HG03520 (cell line): ENCODE measurements around the gene WIPF2.

ENCODE experiments used
- ATAC-seq: cut with Tn5 transposase; IDR thresholded peaks from one replicate; pipeline ENCODE4 v1.9.1; 2021; ENCODE audit warnings: mild to moderate bottlenecking, moderate library complexity; ENCODE audit not compliant: unreplicated experiment

Gene WIPF2

DNA sequence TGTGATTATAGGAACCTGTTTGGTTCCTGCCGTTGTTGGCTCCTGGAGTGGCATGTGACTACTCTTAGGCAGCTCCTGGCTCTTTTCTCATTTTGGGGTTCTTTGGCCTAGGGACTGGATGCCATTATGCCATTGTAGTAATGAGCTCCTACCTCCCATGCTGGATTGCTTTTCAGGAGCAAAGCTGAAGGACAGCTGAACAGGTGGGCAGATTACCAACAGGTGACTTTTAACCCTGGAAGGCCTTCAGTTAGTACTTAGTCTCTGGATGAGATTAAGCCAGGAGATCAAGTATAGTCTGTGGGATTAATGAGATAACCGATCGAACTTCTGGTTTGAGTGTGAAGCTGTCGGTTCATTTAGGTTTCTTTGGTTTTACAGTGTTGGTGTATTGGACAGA is 25.2 kb downstream of the WIPF2 start:
- ATAC-seq = no peak

DNA sequence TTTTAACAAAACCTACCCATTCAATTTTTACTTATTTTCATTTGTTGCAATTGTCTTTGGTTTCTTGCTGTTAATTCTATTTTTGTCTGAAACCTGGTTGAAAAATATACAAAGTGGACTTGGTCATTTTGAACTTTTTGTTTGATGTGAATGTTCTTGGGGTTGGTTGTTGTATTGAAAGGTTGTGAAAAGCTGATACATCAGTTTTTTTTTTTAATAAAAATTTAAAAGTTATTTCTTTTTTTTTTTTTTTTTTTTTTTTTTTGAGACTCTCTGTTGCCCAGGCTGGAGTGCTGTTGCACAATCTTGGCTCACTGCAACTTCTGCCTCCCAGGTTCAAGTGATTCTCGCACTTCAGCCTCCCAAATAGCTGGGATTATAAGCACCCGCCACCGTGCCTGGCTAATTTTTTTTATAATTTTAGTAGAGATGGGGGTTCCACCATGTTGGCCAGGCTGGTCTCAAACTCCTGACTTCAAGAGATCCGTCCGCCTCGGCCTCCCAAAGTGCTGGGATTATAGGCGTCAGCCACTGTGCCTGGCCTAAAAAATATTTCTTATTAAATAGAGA is 28.9 kb downstream of the WIPF2 start:
- ATAC-seq = no peak

DNA sequence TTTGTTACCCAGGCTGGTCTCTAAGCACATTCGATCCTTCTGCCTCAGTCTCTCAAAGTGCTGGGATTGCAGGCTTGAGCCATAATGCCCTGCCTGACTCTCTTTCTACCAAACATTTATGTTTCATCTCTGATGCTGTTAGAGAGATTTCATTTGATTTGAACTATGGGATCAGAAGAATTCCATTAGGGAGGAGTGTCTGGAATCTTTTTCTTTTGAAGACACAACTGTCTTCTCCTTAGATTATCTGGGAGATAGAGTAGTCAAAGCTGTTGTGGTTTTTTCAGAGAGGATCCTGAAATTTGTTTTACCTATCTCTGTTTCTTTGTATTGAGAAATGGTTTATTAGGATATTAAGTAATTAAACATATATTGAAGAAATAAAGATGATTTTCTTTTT is 29.4 kb downstream of the WIPF2 start:
- no peak for ATAC-seq

DNA sequence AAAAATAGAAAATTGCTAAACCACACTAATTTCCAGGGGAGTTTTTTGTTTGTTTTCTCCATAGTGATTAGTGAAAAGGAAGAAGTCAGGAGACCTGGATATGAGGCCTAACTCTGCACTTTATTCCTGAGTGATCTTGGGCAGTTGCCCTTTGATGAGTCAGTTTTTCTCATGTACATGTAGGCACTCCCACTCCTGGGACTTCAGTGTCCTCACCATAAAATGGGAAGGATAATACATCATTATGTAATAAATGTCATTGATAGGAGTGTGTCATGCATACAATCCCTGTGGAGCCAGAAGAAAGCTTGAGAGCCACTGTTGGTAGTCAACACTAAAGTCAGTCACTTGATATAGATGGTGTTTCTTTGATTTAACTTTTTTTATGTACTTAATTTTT is 32.5 kb downstream of the WIPF2 start:
- no peak for ATAC-seq

DNA sequence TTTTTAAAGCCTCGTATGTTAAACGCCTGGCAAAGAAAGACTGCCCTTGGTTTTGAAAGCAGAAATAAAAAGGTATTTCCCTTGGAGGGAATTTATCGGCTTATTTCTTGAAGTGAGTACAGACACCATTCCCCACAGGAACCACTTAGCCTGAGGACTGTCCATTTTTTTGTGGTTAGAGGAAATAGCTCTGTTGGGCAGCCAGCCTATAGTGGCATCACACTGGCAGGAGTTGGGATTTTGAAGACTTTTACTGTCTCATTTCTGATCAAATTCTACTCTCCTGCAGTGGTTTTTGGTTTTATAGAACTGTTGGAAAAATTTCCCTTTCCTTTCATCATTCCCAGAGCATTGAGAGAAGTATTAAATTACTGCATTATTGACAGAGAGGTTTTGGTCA is 34.5 kb downstream of the WIPF2 start:
- no peak for ATAC-seq

DNA sequence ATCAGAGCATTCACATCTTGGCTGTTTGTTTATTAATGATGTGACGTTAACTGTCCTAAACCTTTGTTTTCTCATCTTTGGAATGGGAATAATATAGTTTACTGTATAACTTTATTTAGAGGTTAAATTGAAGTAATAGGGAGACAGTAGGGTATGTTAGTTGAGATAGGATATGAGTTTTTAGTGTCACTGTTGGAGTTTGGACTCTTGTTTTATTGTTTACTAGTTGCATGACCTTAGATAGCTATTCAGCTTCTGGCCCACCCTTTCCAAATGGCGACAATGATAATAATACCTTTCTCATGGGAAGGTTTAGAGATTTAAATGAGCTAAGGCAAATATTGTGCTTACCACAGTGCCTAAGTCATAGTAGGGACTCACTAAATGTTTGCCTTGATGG is 40.4 kb downstream of the WIPF2 start:
- ATAC-seq = no peak

DNA sequence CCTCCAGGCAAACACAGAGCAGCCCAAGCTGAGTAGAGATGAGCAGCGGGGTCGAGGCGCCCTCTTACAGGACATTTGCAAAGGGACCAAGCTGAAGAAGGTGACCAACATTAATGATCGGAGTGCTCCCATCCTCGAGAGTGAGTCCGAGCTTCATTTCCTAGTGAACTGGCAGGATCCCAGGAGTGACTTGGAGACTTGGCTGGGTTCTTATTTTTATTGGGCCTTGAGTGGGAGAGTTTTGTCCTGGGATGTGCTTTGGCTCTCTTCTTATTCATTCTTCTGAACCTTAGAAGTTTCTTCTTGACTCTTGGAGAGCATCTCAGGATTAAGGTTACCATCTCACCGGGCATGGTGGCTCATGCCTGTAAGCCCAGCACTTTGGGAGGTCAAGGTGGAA is 41.4 kb downstream of the WIPF2 start:
- ATAC-seq = no peak

DNA sequence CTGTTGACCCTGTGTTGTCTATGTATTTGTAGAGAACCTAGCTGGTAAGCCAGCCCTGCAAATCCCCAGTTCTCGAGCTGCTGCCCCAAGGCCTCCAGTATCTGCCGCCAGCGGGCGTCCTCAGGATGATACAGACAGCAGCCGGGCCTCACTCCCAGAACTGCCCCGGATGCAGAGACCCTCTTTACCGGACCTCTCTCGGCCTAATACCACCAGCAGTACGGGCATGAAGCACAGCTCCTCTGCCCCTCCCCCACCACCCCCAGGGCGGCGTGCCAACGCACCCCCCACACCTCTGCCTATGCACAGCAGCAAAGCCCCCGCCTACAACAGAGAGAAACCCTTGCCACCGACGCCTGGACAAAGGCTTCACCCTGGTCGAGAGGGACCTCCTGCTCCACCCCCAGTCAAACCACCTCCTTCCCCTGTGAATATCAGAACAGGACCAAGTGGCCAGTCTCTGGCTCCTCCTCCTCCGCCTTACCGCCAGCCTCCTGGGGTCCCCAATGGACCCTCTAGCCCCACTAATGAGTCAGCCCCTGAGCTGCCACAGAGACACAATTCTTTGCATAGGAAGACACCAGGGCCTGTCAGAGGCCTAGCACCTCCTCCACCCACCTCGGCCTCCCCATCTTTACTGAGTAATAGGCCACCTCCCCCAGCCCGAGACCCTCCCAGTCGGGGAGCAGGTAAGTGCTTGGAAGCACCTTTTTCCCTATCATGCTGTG is 45.5 kb downstream of the WIPF2 start:
- no peak for ATAC-seq

DNA sequence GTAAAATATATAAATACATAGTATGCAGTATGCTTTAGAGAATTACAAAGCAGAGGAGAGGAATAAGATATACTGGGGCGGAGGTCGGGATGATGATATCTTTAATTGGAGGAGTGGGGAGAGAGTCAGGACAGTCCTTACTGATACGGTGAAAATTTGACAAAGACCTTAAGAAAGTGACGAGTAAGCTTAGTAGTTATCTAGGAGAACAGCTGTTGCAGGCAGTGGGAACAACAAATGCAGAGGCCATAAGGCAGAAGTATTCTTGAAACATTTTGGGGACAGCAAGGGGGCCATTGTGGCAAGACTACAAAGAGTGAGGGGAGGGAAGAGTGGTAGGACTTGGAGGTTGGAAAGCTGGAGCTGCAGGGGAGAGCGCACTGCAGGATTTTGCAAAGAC is 46.2 kb downstream of the WIPF2 start:
- no peak for ATAC-seq

DNA sequence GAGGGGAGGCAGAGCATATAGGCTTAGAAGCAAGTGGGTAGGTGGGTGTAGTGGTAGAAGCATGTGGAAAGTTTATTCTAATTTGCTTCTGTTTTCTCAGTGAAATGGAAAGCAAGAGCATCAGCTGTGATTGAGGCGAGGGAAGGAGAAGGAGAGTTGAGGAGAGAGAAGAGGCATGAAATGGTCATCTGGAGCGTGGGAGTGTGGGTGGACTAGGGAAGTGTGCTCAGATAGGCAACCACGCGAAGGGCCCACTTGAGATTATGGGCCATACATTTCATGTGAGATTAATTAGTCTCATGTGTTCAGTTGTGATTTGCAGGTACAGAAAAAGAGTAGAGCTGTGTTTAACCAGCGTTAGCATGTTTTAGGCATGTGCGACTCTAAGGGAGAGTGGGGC is 47.8 kb downstream of the WIPF2 start:
- no peak for ATAC-seq

DNA sequence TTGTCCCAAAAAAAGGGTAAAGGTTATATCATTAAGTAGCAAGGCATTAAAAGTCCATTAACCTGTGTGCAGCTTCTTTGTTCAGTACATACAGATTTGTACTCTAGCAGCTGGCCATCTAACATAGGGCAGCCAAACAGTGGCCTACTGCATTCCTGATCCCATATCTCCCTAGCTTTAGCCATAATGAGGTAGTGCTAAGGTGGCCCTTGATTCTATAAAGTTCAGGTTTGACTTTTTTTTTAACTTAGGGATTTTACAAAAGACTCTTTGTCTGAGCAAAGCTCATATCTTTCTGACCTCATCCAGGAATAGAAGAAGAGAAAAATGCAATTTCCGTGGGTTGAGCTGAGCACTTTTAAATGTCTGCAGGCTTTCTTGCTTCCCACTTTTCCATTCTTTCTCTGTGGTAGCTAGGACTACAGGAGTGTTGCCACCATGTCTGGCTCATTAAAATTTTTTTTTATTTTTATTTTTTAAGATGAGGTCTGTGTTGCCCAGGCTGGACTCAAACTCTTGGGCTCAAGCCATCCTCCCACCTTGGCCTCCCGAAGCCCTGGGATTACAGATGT is 49.1 kb downstream of the WIPF2 start:
- no peak for ATAC-seq

DNA sequence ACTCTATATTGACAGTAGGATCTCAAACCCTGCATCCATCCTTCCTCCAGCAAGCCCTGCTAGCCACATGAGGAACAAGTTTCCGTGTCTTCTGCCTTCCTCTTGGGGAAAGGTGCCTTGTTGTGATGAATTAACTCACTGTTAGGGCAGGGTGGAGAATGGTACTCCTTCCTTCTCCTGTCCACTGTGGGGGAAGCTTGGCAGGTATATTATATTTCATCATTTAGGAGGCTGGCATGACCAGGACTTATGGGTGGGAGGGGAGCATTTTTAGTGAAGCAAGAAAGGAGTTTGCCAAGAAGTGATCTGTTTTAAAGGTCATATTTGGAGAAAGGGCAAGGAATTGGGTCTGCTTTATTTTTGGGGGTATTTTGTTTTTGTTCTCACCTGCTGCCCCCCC is 59.3 kb downstream of the WIPF2 start:
- no peak for ATAC-seq

DNA sequence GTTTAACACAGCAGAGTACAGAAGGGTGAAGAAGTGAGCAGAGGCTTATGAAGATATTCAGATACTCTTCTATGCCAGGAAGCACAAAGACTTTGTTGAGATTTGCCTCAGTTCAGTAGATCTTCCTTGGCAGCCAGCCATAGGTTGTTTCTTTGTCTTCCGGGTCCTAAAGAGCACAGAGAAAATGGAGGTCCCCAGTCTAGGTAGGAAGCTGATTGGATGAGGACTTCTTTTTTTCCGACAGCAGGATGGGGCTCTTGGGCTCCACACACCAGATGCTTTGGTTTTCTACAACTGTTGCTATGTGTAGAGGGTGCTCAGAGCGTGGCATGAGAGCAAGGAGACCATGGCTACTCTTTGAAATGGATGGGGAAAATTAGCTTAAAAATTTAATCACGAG is 60.3 kb downstream of the WIPF2 start:
- no peak for ATAC-seq

DNA sequence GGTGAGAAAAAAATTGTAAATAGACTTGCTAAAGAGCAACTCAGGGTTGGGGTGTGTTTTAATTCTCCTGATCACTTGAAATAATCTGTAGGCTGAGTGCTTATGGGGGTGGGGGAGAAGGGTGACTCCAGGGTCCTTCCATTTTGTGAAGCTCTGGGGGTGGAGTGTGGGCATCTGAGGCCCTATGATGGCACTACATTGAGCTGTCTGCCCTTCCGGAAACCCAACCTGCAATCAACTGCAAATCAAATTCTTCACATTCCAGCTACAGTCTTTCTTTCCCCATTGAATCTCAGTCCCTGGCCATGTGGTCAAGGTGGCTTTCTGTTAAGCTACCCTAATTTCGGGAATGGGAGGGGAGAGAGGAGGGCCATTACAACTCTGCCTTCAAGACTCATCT is 62.6 kb downstream of the WIPF2 start:
- no peak for ATAC-seq

DNA sequence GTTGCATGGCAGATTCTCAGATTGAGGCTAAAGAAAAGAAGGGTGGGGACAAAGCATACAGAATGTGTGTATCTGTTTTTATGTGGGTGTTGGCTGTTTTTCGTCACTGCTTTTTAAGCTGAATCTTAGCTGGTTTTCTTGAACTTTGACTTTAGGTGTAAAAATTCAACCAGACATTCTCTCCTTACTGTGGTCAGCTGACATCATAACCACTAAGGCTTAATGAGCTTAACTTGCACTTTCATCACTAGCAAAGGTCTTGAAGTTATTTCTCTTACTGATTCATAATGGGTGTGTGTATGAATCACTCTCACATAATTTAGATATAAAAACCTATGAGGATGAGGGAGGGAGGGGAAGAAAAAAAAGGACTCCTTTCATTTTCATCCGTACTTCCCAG is 64.6 kb downstream of the WIPF2 start:
- no peak for ATAC-seq

DNA sequence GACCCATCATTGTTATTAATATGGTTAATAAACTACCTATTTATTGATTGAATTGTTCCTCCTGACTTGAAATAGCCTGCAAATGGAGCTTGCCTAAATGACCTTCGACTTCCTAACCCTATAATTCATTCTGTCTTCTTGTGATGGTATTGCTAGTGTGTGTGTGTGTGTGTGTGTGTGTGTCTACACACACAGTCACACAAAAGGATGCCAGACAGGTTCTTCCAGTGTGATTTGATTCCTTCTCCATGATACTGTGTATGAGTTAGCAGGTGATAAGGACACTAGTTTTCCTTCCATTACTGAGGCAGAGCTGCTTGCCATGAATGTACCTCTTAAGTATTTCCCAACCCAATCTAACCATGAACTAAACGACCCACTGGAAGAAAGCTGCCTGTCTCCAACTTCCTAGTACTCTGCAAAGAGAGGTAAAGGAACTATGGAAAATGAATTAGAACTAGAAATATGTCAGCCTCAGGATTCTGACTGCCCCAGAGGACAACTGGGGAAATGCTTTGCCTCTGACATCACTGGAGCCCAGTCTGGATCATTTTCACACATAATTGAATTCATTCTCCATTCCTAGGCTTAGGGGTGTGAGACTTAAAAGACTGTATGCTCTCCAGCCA is 65.1 kb downstream of the WIPF2 start:
- ATAC-seq = no peak

DNA sequence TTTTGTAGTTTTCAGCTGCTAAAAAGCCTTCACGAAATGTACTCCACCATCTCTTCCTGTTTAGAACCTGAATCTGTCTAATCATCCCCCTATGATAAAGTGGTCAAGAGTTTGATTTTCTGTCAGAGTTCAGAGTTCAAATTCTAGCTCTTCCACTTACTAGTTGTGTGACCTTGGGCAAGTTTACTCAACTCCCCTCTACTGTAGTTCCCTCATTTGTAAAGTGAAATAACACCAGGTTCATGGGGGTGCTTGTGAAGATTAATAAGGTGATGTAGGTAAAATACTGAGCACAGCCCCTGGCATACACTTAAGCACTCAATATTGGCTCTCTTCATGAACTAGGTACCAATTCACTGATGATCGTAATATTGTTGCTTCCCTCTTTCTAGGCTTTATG is 67.4 kb downstream of the WIPF2 start:
- no peak for ATAC-seq

DNA sequence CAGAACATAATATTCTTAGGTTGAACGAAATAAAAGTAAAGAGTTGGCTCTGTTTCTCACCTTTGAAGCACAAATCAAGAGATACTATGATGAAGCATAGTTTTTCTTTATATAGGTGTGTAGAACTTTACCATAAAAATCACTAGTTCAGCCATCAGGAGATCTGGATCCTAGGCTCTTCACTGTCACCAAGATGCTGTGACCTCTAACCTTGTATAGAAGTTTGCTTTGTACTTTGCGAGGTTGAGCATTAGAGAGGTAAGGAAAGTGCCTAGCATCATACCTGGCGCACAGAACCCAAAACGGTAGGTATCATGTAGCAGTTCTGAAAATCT is 68.0 kb downstream of the WIPF2 start:
- ATAC-seq = no peak

DNA sequence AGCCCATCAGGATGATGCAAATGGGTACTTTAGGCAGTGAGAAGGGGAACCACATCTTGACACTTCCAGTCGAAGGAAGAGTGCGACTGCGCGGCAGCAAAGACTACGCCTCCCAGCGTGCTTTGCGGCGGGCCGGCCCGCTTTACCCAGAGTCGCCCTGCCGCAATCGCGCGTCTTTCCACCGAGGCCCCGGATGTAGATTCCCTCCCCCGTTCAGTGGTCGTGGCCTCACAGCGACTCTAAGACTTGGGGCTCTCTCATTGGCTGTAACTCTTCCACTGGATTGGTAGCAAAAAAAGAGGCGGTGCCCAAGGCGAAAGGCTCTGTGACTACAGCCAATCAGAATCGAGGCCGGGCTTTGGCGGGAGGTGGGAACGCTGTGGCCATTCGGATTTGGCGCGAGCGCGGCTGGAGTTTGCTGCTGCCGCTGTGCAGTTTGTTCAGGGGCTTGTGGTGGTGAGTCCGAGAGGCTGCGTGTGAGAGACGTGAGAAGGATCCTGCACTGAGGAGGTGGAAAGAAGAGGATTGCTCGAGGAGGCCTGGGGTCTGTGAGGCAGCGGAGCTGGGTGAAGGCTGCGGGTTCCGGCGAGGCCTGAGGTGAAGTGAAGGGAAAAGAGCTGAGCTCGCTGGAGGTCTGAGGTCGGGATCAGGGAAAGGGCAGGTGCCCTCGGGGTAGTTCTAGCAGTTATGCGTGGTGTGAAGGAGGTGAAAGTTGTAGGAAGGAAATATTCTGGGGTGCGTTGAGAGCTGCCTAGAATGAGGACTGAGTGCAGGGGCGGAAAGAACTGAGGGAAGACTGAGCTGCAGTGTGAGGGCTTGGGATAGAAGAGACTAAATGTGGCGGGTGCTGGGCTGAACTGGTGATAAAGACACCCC is 68.6 kb downstream of the WIPF2 start, which contains the start of gene CDC6:
Gene CDC6 (plus strand): TSS at position 386 of the 876 bp plus-strand sequence. CDS start 1,542 bp downstream, outside the sequence.
- ATAC-seq = peak; percentile 93

DNA sequence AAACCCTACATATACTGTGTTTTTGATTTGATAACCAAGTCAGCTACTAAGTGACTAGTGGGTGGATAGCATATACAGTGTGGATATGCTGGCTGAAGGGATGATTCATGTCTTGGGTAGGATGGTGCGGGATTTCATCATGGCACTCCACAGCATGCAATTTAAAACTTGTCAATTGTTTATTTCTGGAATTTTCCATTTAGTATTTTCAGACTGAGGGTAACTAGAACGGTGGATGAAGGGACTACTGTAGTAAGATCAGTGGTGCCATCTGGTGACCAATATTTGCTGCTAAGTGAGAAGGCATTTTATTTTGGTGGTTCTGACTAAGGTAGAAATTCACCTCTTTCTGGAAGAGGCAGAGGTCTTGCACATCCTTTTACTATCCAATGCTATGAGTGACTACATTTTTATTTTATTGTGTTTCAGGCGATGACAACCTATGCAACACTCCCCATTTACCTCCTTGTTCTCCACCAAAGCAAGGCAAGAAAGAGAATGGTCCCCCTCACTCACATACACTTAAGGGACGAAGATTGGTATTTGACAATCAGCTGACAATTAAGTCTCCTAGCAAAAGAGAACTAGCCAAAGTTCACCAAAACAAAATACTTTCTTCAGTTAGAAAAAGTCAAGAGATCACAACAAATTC is 71.7 kb downstream of the WIPF2 start:
- ATAC-seq = no peak

DNA sequence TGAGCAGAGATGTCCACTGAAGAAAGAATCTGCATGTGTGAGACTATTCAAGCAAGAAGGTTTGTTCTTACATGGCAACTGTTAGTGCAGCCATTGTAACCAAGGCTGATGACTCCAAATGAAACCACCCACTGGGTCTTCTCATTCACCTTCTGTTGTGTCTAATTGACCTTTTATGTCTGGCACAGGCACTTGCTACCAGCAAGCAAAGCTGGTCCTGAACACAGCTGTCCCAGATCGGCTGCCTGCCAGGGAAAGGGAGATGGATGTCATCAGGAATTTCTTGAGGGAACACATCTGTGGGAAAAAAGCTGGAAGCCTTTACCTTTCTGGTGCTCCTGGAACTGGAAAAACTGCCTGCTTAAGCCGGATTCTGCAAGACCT is 72.2 kb downstream of the WIPF2 start:
- ATAC-seq = no peak
